PC-9 (cell line): ENCODE measurements around the gene ZNF792. TPM values are rescaled to one million over a fixed set of nuclear protein-coding genes. Genes with fewer than 3 reads are reported as not detected.
"Not testable (repeated sequence)": the region's sequence is repeated elsewhere in the genome, so short reads cannot be mapped to it uniquely, and the experiment has no call there.

ENCODE experiments used
- BruUV-seq: library from RNA; stranded (reverse); fragments of 400-500 nt; replicated peaks from 2 replicates; lab custom pipeline; 2021; lab: Mats Ljungman, UMichigan
- CTCF ChIA-PET: fragments of 300-600 bp; sonication (Branson Sonifier 250); formaldehyde crosslinking; loops from one replicate; lab custom pipeline; 2022; ENCODE audit warnings: antibody characterized with exemption; lab: Charles Lee
- POLR2A ChIA-PET: fragments of 300-600 bp; sonication (Branson Sonifier 250); formaldehyde crosslinking; loops from one replicate; lab custom pipeline; 2022; ENCODE audit warnings: antibody characterized with exemption; ENCODE audit not compliant: unreplicated experiment; lab: Charles Lee
- DNase-seq, 2 experiments: peaks; one replicate each; pipeline versions ENCODE4 v3.0.0 to v3.0.0-alpha.2; 2015 to 2022; ENCODE audit warnings: mixed read lengths in 1 of 2
- H2AFZ ChIP-seq: fragments of 200-600 bp; sonication (generic); 2 replicates; pipeline ENCODE4 v1.8.1; 2017; ENCODE audit warnings: antibody characterized with exemption
- H3F3A ChIP-seq: fragments of 200-600 bp; sonication (generic); 2 replicates; pipeline ENCODE4 v1.8.1; 2017; ENCODE audit warnings: antibody characterized with exemption, mild to moderate bottlenecking, low read depth; ENCODE audit not compliant: insufficient read depth
- H3K27ac ChIP-seq: fragments of 200-600 bp; sonication (generic); 2 replicates; pipeline ENCODE4 v1.6.1; 2016; ENCODE audit warnings: mixed run types
- H3K27me3 ChIP-seq: fragments of 200-600 bp; sonication (generic); 2 replicates; pipeline ENCODE4 v1.6.1; 2016; ENCODE audit warnings: low read depth, mixed run types; ENCODE audit not compliant: insufficient read depth
- H3K36me3 ChIP-seq: fragments of 200-600 bp; sonication (generic); 2 replicates; pipeline ENCODE4 v1.6.1; 2016; ENCODE audit warnings: low read depth, mixed run types
- H3K4me1 ChIP-seq: fragments of 200-600 bp; sonication (generic); replicated peaks from 2 replicates; pipeline ENCODE4 v1.6.1; 2016; ENCODE audit warnings: mixed run types; ENCODE audit not compliant: insufficient read depth
- H3K4me2 ChIP-seq: fragments of 200-600 bp; sonication (generic); 2 replicates; pipeline ENCODE4 v1.6.1; 2017; ENCODE audit warnings: mixed run types
- H3K4me3 ChIP-seq: fragments of 200-600 bp; sonication (generic); 2 replicates; pipeline ENCODE4 v1.6.1; 2016; ENCODE audit warnings: mixed run types
- H3K79me2 ChIP-seq: fragments of 200-600 bp; sonication (generic); 2 replicates; pipeline ENCODE4 v1.6.1; 2017; ENCODE audit warnings: low read depth, mixed run types
- H3K9me2 ChIP-seq: fragments of 200-600 bp; sonication (generic); 2 replicates; pipeline ENCODE4 v1.8.1; 2017; ENCODE audit warnings: mild to moderate bottlenecking; ENCODE audit not compliant: insufficient read depth
- H3K9me3 ChIP-seq: fragments of 200-600 bp; sonication (generic); 2 replicates; pipeline ENCODE4 v1.8.1; 2016; ENCODE audit warnings: low read depth; ENCODE audit not compliant: insufficient read depth
- H4K20me1 ChIP-seq: fragments of 200-600 bp; sonication (generic); 2 replicates; pipeline ENCODE4 v1.8.1; 2017; ENCODE audit not compliant: insufficient read depth
- EZH2 ChIP-seq: fragments of 200-600 bp; sonication (generic); IDR thresholded peaks from 2 replicates; pipeline ENCODE4 v1.8.0; 2017; ENCODE audit warnings: antibody characterized with exemption, low read depth
- intact Hi-C: fragments of 100-400 bp; cut with micrococcal nuclease; formaldehyde crosslinking; loops from one replicate; pipeline ENCODE4 v1.10.0; 2022; ENCODE audit not compliant: unreplicated experiment
- total RNA-seq: library from RNA; stranded (reverse); gene quantifications from 2 replicates; pipeline ENCODE4 v1.2.3, GENCODE V29; 2021
- TF ChIP-seq, protein P1 (sequence below): fragments of 200-600 bp; sonication (generic); conservative IDR thresholded peaks from 2 replicates; pipeline ENCODE4 v1.6.1; 2017; ENCODE audit warnings: mixed run types, antibody characterized with exemption, mild to moderate bottlenecking, moderate library complexity

The ZNF792 gene
- total RNA-seq, 1 experiment from 2014 or later: 3.5 TPM

DNA sequence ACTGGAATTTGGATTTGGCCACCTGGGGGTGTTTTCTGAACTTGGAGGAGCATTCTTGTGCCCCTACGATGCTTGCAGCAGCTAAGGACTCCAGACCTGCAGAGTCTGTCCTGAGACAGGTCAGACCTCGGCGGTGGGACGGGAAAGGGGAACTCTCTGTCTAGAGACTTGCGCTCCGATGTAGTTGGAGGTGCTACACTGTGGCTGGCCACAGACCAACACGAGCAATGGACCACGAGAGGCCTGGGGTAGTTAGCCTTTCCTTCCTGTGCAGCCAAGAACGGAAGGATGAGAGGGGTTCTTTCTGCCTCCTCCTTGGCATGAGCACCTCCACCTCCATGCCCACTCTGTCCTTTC, 30.2 kb upstream of the ZNF792 start:
- DNase-seq: no peak
- Histone ChIP-seq H3K79me2 (no peaks in the 10 kb centered on the region), H3K27me3 (0 out of 2 replicates have a peak, but pooled peaks cover 4% of the 10 kb centered on the region), H3K4me1 (peaks cover 17% of the 10 kb centered on the region), H3F3A (peaks cover 5% of the 10 kb centered on the region; the same call in 1 of the 2 replicates), H3K27ac (no peak overlapping the region), H3K36me3 (no peaks in the 10 kb centered on the region), H3K9me3 (no peaks in the 10 kb centered on the region), H3K4me3 (no peak overlapping the region), H3K4me2 (0 out of 2 replicates have a peak overlapping the region, but pooled peaks have one; percentile 57), H2AFZ (no peak overlapping the region), H4K20me1 (no peaks in the 10 kb centered on the region), H3K9me2 (no peaks in the 10 kb centered on the region)
- intact Hi-C loops: no loop called here
- no TSS peak for BruUV-seq
- TF ChIP-seq EZH2: no peak
- TF ChIP-seq, protein P1, sequence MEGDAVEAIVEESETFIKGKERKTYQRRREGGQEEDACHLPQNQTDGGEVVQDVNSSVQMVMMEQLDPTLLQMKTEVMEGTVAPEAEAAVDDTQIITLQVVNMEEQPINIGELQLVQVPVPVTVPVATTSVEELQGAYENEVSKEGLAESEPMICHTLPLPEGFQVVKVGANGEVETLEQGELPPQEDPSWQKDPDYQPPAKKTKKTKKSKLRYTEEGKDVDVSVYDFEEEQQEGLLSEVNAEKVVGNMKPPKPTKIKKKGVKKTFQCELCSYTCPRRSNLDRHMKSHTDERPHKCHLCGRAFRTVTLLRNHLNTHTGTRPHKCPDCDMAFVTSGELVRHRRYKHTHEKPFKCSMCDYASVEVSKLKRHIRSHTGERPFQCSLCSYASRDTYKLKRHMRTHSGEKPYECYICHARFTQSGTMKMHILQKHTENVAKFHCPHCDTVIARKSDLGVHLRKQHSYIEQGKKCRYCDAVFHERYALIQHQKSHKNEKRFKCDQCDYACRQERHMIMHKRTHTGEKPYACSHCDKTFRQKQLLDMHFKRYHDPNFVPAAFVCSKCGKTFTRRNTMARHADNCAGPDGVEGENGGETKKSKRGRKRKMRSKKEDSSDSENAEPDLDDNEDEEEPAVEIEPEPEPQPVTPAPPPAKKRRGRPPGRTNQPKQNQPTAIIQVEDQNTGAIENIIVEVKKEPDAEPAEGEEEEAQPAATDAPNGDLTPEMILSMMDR: no peak
- ChIA-PET CTCF (no interaction called here), POLR2A (no interaction called here)

GRCh38 chr19:34992582-34992981, 28.6 kb upstream of the ZNF792 start:
- CTCF ChIA-PET, H3K4me2 ChIP-seq, intact Hi-C loops, BruUV-seq, H3F3A ChIP-seq, H3K79me2 ChIP-seq, H3K27ac ChIP-seq, H3K36me3 ChIP-seq, DNase-seq, H3K27me3 ChIP-seq, H3K9me3 ChIP-seq, H3K4me3 ChIP-seq, H4K20me1 ChIP-seq, H2AFZ ChIP-seq, H3K9me2 ChIP-seq: not testable (repeated sequence)
- H3K4me1 ChIP-seq: peaks cover 13% of the 10 kb centered on the region
- POLR2A ChIA-PET: interaction anchor here (0.6 kb wide), 1 partner anchor 13 kb away, joined by 5 read pairs; no protein-coding TSS in a partner anchor

- Histone ChIP-seq H3K36me3 (no peaks in the 10 kb centered on the region), H3K27me3 (0 out of 2 replicates have a peak, but pooled peaks cover 4% of the 10 kb centered on the region), H3K79me2 (no peaks in the 10 kb centered on the region), H3K4me3 (no peak overlapping the region), H3K27ac (no peak overlapping the region), H3K9me3 (no peaks in the 10 kb centered on the region), H4K20me1 (no peaks in the 10 kb centered on the region), H3K4me2 (no peak overlapping the region), H3K4me1 (peaks cover 13% of the 10 kb centered on the region), H3K9me2 (no peaks in the 10 kb centered on the region), H3F3A (no peaks in the 10 kb centered on the region), H2AFZ (no peak overlapping the region)
- CTCF ChIA-PET: no interaction called here
- no peak for TF ChIP-seq EZH2
- TF ChIP-seq, protein P1: no peak
- POLR2A ChIA-PET: no interaction called here
- intact Hi-C loops: no loop called here
- DNase-seq: no peak
- no TSS peak for BruUV-seq
These were observed 27.7 kb upstream of the ZNF792 start for GRCh38 chr19:34991542-34992333.
